Heart right ventricle (tissue), 16 donors: Measurements from ENCODE around the gene FLT4. TPM values are rescaled to one million over a fixed set of nuclear protein-coding genes. Genes with fewer than 3 reads are reported as not detected.

Experiments
- ATAC-seq, 8 donors: fragments of 200-7000 bp; cut with Tn5 transposase; one replicate each; pipeline ENCODE4 v1.9.1; 2020; ENCODE audit warnings: mild to moderate bottlenecking in 8 of 8, moderate library complexity in 8 of 8, moderate number of reproducible peaks in 1 of 8
- DNase-seq, 2 donors: peaks; one replicate each; pipeline ENCODE4 v3.0.0-alpha.2; 2020
- H3K27ac ChIP-seq, 10 donors: fragments of 200-600 bp; sonication (generic) in 2 of 10; one replicate each; pipeline versions ENCODE4 v1.5.0 to v1.8.0; 2020 to 2022; ENCODE audit warnings: mild to moderate bottlenecking in 3 of 10
- H3K27me3 ChIP-seq, 7 donors: fragments of 200-600 bp; one replicate each; pipeline ENCODE4 v1.8.0; 2021 to 2022; ENCODE audit warnings: mild to moderate bottlenecking in 2 of 7
- H3K36me3 ChIP-seq, 9 donors: fragments of 200-600 bp; sonication (generic) in 1 of 9; one replicate each; pipeline versions ENCODE4 v1.5.0 to v1.8.0; 2020 to 2022; ENCODE audit warnings: mild to moderate bottlenecking in 2 of 9
- H3K4me1 ChIP-seq, 9 donors: fragments of 200-600 bp; sonication (generic) in 1 of 9; one replicate each; pipeline versions ENCODE4 v1.5.0 to v1.8.0; 2020 to 2022; ENCODE audit warnings: mild to moderate bottlenecking in 4 of 9
- H3K4me3 ChIP-seq, 10 donors: fragments of 200-600 bp; sonication (generic) in 2 of 10; one replicate each; pipeline versions ENCODE4 v1.5.0 to v1.8.0; 2020 to 2022; ENCODE audit warnings: mild to moderate bottlenecking in 7 of 10, moderate library complexity in 2 of 10
- H3K9me3 ChIP-seq, 11 donors: fragments of 200-600 bp in 10 of 11; sonication (generic) in 2 of 11; one replicate each; pipeline versions ENCODE4 v1.5.0 to v1.8.0; 2013 to 2022; ENCODE audit warnings: mild to moderate bottlenecking in 2 of 11, control low read depth in 1 of 11, moderate library complexity in 1 of 11
- CTCF ChIP-seq, 9 donors: fragments of 200-600 bp; sonication (generic) in 2 of 9; IDR thresholded peaks; one replicate each; pipeline versions ENCODE4 v1.5.0 to v1.8.0; 2021 to 2022; ENCODE audit warnings: antibody characterized with exemption in 9 of 9, mild to moderate bottlenecking in 5 of 9, moderate library complexity in 1 of 9
- WGBS, 2 donors: extraction: QIAGEN DNeasy Blood & Tissue Kit; methylation state at CpG; one replicate each; pipeline ENCODE4 v1.1.7; 2013; ENCODE audit warnings: inconsistent platforms in 1 of 2; 5-methylcytosine and 5-hydroxymethylcytosine counted together
- intact Hi-C, 10 donors: fragments of 100-400 bp; cut with DNase I; formaldehyde crosslinking; loops; one replicate each; pipeline versions ENCODE4 v1.11.1 to v1.14.2; 2022
- polyA plus RNA-seq, 2 donors: library from polyadenylated mRNA; stranded (reverse); fragments of 200-250 nt; gene quantifications; one replicate each; pipeline ENCODE4 v1.2.3, GENCODE V29; 2013
- total RNA-seq, 10 donors: library from RNA; stranded (reverse); fragmentation: NEBNext Ultra II Directional in 3 of 10; extraction: Animal tissue kit (Norgen Biotek cat#: 25700) in 3 of 10; gene quantifications; one replicate each; pipeline versions ENCODE4 v1.2.1 to v1.2.4, GENCODE V29; 2021 to 2023
- donor health status: Arrhythmogenic right ventricular cardiomyopathy.
- donor health status: ischemic (EF 13 %, LVEDD 7.1; RV severe dilation, severe dysfunction).
- donor health status: healthy with polysubstance abuse.
- donor health status: DM: no; HTN: yes; CAD: no.
- donor health status: DM: no; HTN: no; CAD: no.
- donor health status: ischemic (EF 25% LVEDD 6.9; RV normal size, moderate dysfunction).
- donor health status: ischemic (EF 25% LVEDD 5.7; RV mildly dilated, moderate dysfunction).
- donor health status: healthy.
- donor health status: DM: yes; HTN: yes; CAD: no.
- donor health status: Ischemic cardiomyopathy.
- donor health status: ischemic (EF 35%, LVEDD 5.7; RV mildly dilated, moderate dysfunction).
- donor health status: nonischemic (EF 11% LVEDD 7.7; RV severe dilation, severe dysfunction).
- donor health status: DM: yes; HTN: yes; CAD: no.
- donor health status: PGD.
- donor health status: ischemic (EF 29% LVEDD 5.4; RV normal size, mild dysfunction).
- donor health status: nonischemic (EF 23%, LVEDD 6.1; RV moderate dilation, normal function).

FLT4 gene
- total and polyA plus RNA-seq, 12 donors = 3.8 to 10.8 (median 6.3) TPM

GRCh38 chr5:180670586-180671359 lies 21.4 kb upstream of the FLT4 start:
- ATAC-seq (peak; percentile 34 to 83 (median 76)), DNase-seq (peak; percentile 53 to 57)
- intact Hi-C loops = loop anchor here in 1 of 10 donors (2.0 kb wide), 1 partner anchor 378 kb away; the partner anchor contains the start of gene MAPK9
- peak; percentile 46 to 84 (median 72) for TF ChIP-seq CTCF (IDR thresholded peaks at IDR 0.05)
- Histone ChIP-seq H3K27me3 (peaks cover 9 to 32% (median 25%) of the 10 kb centered on the region in 7 donors), H3K4me1 (peaks cover 0 to 8% (median 0%) of the 10 kb centered on the region in 9 donors), H3K36me3 (no peaks in the 10 kb centered on the region), H3K9me3 (peaks cover 0 to 13% (median 0%) of the 10 kb centered on the region in 11 donors), H3K4me3 (no peak overlapping the region), H3K27ac (no peak overlapping the region)
- WGBS, 2 donors = 37 to 39% methylated on average over 17 of the region's 17 CpGs

- peaks cover 0 to 13% (median 0%) of the 10 kb centered on the region in 11 donors for H3K9me3 ChIP-seq
- 45 to 53% methylated on average over 3 of the region's 3 CpGs for WGBS, 2 donors
- H3K27me3 ChIP-seq = peaks cover 9 to 28% (median 22%) of the 10 kb centered on the region in 7 donors
- ATAC-seq (no peak), DNase-seq (no peak)
- H3K27ac ChIP-seq = no peak overlapping the region
- intact Hi-C loops = loop anchor here in 1 of 10 donors (2.0 kb wide), 1 partner anchor 377 kb away; the partner anchor contains the start of gene MAPK9
- no peak for TF ChIP-seq CTCF (IDR thresholded peaks at IDR 0.05)
- no peak overlapping the region for H3K4me3 ChIP-seq
- peaks cover 0 to 8% (median 0%) of the 10 kb centered on the region in 9 donors for H3K4me1 ChIP-seq
- H3K36me3 ChIP-seq = no peaks in the 10 kb centered on the region
Measured at GRCh38 chr5:180670157-180670556, 20.8 kb upstream of the FLT4 start.

- 36 to 46% methylated on average over 5 of the region's 5 CpGs for WGBS, 2 donors
- no peak for TF ChIP-seq CTCF (IDR thresholded peaks at IDR 0.05)
- peaks cover 0 to 8% (median 0%) of the 10 kb centered on the region in 9 donors for H3K4me1 ChIP-seq
- peaks cover 9 to 29% (median 20%) of the 10 kb centered on the region in 7 donors for H3K27me3 ChIP-seq
- no peak overlapping the region for H3K4me3 ChIP-seq
- H3K36me3 ChIP-seq = no peaks in the 10 kb centered on the region
- H3K9me3 ChIP-seq = peaks cover 0 to 13% (median 0%) of the 10 kb centered on the region in 11 donors
- DNase-seq = no peak
- no peak overlapping the region for H3K27ac ChIP-seq
- intact Hi-C loops = loop anchor here in 2 of 10 donors (2.0 to 10.0 kb wide), 2 partner anchors 375 to 377 kb away; partner anchors contain the start of gene MAPK9 (in 2 of the 2)
- peak in 1 of 8 donors; percentile 19 for ATAC-seq
Measured at GRCh38 chr5:180669661-180670060, 20.3 kb upstream of the FLT4 start.

GRCh38 chr5:180668835-180669596 lies 19.6 kb upstream of the FLT4 start:
- TF ChIP-seq CTCF (IDR thresholded peaks at IDR 0.05) = no peak
- H3K36me3 ChIP-seq = no peaks in the 10 kb centered on the region
- peak in 1 of 8 donors; percentile 15 for ATAC-seq
- WGBS, 2 donors = 65 to 66% methylated on average over 17 of the region's 17 CpGs
- intact Hi-C loops = loop anchor here in 1 of 10 donors (10.0 kb wide), 1 partner anchor 374 kb away; the partner anchor contains the start of gene MAPK9
- no peak overlapping the region for H3K27ac ChIP-seq
- H3K4me1 ChIP-seq = peaks cover 0 to 6% (median 0%) of the 10 kb centered on the region in 9 donors
- DNase-seq = no peak
- no peak overlapping the region for H3K4me3 ChIP-seq
- H3K27me3 ChIP-seq = peaks cover 7 to 29% (median 14%) of the 10 kb centered on the region in 7 donors
- peaks cover 0 to 13% (median 0%) of the 10 kb centered on the region in 11 donors for H3K9me3 ChIP-seq
